Measurements from ENCODE around the gene RAD51C.

- TF ChIP-seq CTCF (optimal IDR thresholded peaks at IDR 0.05 in 1 of 3, IDR thresholded peaks at IDR 0.05 in 1 of 3, conservative IDR thresholded peaks at IDR 0.05 in 1 of 3; ENCODE audit: extremely low read depth in 1 of 3, insufficient read depth in 2 of 3, low read length in 3 of 3) (no peak), EZH2 (IDR thresholded peaks at IDR 0.05; ENCODE audit: low read length) (no peak)
These were observed 15.1 kb upstream of the RAD51C start for GRCh38 chr17:58677194-58677880.
